GM12878 (cell line): Measurements from ENCODE around the gene SNX15. TPM values are rescaled to one million over a fixed set of nuclear protein-coding genes. Genes with fewer than 3 reads are reported as not detected.

ENCODE experiments used
- ATAC-seq: fragments of 200-7000 bp; cut with Tn5 transposase; 3 replicates; pipeline ENCODE4 v1.9.1; 2020; ENCODE audit warnings: mild to moderate bottlenecking, moderate library complexity
- BruUV-seq: library from RNA; stranded (reverse); fragments of 400-500 nt; replicated peaks from 2 replicates; lab custom pipeline; 2021; lab: Mats Ljungman, UMichigan
- CTCF ChIA-PET: fragments of 300-600 bp; sonication (Branson Sonifier 250); formaldehyde crosslinking; extraction: SDS; loops from one replicate; lab custom pipeline; 2021; ENCODE audit warnings: inconsistent platforms; lab: Yijun Ruan, JAX
- POLR2A ChIA-PET: fragments of 350-600 bp; formaldehyde crosslinking; extraction: SDS; loops from one replicate; lab custom pipeline; 2021; ENCODE audit warnings: inconsistent platforms; lab: Charles Lee
- RAD21 ChIA-PET: fragments of 300-600 bp; sonication (Branson Sonifier 250); formaldehyde crosslinking; loops from one replicate; lab custom pipeline; 2023; ENCODE audit warnings: antibody characterized with exemption; ENCODE audit not compliant: unreplicated experiment; lab: Charles Lee
- SMC1A ChIA-PET: fragments of 300-600 bp; sonication (Branson Sonifier 250); formaldehyde crosslinking; loops from one replicate; lab custom pipeline; 2023; ENCODE audit not compliant: unreplicated experiment, uncharacterized antibody; lab: Charles Lee
- DNase-seq: peaks from one replicate; pipeline ENCODE4 v3.0.0-alpha.2; 2011; ENCODE audit warnings: low read depth, low spot score
- FAIRE-seq: peaks from 3 replicates; lab custom pipeline; 2011; peaks lifted over from hg19 to GRCh38; lab: Jason Lieb, UNC
- H2AFZ ChIP-seq: 2 replicates; pipeline ENCODE4 v1.6.0; 2011; ENCODE audit warnings: low read depth, low read length, control low read depth; ENCODE audit not compliant: control insufficient read depth
- H3K27ac ChIP-seq: 2 replicates; pipeline ENCODE4 v1.5.1; 2011; ENCODE audit warnings: control low read depth; ENCODE audit not compliant: control insufficient read depth, insufficient read depth
- H3K27me3 ChIP-seq, 2 experiments: replicated peaks in 1 of 2; 2 replicates each; pipeline versions ENCODE4 v1.6.0 to v1.6.1; 2011; ENCODE audit warnings: low read length in 1 of 2; ENCODE audit not compliant: control insufficient read depth in 2 of 2, insufficient read depth in 2 of 2
- H3K36me3 ChIP-seq, 2 experiments: 2 replicates each; pipeline ENCODE4 v1.5.1; 2011; ENCODE audit warnings: low read length in 1 of 2; ENCODE audit not compliant: control insufficient read depth in 2 of 2, insufficient read depth in 2 of 2
- H3K4me1 ChIP-seq: 2 replicates; pipeline ENCODE4 v1.6.1; 2011; ENCODE audit warnings: mild to moderate bottlenecking, low read length, moderate library complexity, mixed read lengths; ENCODE audit not compliant: control insufficient read depth, insufficient read depth
- H3K4me2 ChIP-seq: 2 replicates; pipeline ENCODE4 v1.6.0; 2011; ENCODE audit warnings: control low read depth; ENCODE audit not compliant: control insufficient read depth, insufficient read depth
- H3K4me3 ChIP-seq: fragments of 200-600 bp; sonication (generic); 2 replicates; pipeline ENCODE4 v1.5.1; 2016
- H3K79me2 ChIP-seq: 2 replicates; pipeline ENCODE4 v1.6.0; 2011; ENCODE audit warnings: low read length; ENCODE audit not compliant: control insufficient read depth, insufficient read depth
- H3K9ac ChIP-seq: 2 replicates; pipeline ENCODE4 v1.8.0; 2011; ENCODE audit warnings: low read length, control low read depth, mixed read lengths; ENCODE audit not compliant: control insufficient read depth, insufficient read depth
- H3K9me3 ChIP-seq: replicated peaks from 3 replicates; pipeline ENCODE4 v1.5.1; 2011; ENCODE audit warnings: mild to moderate bottlenecking, low read length; ENCODE audit not compliant: control insufficient read depth, insufficient read depth
- H4K20me1 ChIP-seq: 2 replicates; pipeline ENCODE4 v1.6.0; 2011; ENCODE audit not compliant: control insufficient read depth, insufficient read depth
- CHD4 ChIP-seq: fragments of 200-600 bp; sonication (generic); IDR thresholded peaks from 2 replicates; pipeline ENCODE4 v1.6.1; 2016; ENCODE audit warnings: mild to moderate bottlenecking
- NFIC ChIP-seq: IDR thresholded peaks from 2 replicates; pipeline ENCODE4 v1.6.1; 2012; ENCODE audit warnings: low read depth, mild to moderate bottlenecking, inconsistent platforms, low read length, moderate library complexity
- RAD21 ChIP-seq: IDR thresholded peaks from 2 replicates; pipeline ENCODE4 v1.6.1; 2011; ENCODE audit warnings: mild to moderate bottlenecking, low read depth, low read length, moderate library complexity; ENCODE audit not compliant: insufficient read depth
- WGBS: methylation state at CpG from one replicate; pipeline ENCODE4 v1.1.6; 2016; ENCODE audit warnings: low lambda C conversion rate; ENCODE audit not compliant: insufficient replicate concordance, insufficient coverage; ENCODE audit errors: missing lambda C conversion rate; 5-methylcytosine and 5-hydroxymethylcytosine counted together
- in situ Hi-C: fragments of 300-500 bp; cut with MboI; formaldehyde crosslinking; loops from 9 replicates; pipeline ENCODE4 v1.14.3; 2018; ENCODE audit warnings: mixed read lengths
- intact Hi-C: fragments of 100-400 bp; cut with micrococcal nuclease; formaldehyde crosslinking; loops from one replicate; pipeline ENCODE4 v1.14.2; 2022; ENCODE audit not compliant: unreplicated experiment
- polyA plus RNA-seq, 11 experiments: library from polyadenylated mRNA; depleted of rRNA in 4 of 11; unstranded in 6 of 11; stranded (reverse) in 5 of 11; fragments of >200 nt; fragmentation: Nextera tagmentation in 4 of 11; fragmentation: Illumina TruSeq in 1 of 11; extraction: Ambion mirVana in 4 of 11; extraction: Trizol in 1 of 11; gene quantifications; 1 replicate in 1 of 11; 2 replicates in 10 of 11; pipeline versions ENCODE4 v1.2.1 to v1.2.3, GENCODE V29; 2011 to 2016; ENCODE audit warnings: inconsistent platforms in 2 of 11, missing spikeins in 2 of 11, low read depth in 1 of 11
- total RNA-seq, 4 experiments: library from RNA; depleted of rRNA in 3 of 4; stranded (reverse); fragments of >200 nt in 3 of 4; fragmentation: Illumina TruSeq in 1 of 4; extraction: Trizol in 1 of 4; gene quantifications; 2 replicates each; pipeline versions ENCODE4 v1.2.1 to v1.2.3, GENCODE V29; 2013 to 2021
- TF ChIP-seq, protein P1 (sequence below): IDR thresholded peaks from 2 replicates; pipeline ENCODE4 v1.6.1; 2011; ENCODE audit warnings: low read depth, low read length, improper control_type of control experiment, borderline replicate concordance

SNX15 gene
- total and polyA plus RNA-seq, 10 of the 15 experiments (the other 5 are each of a cell fraction or from before 2014, with no cell fraction given), result 2.4 to 24.0 (median 16.1) TPM

DNA sequence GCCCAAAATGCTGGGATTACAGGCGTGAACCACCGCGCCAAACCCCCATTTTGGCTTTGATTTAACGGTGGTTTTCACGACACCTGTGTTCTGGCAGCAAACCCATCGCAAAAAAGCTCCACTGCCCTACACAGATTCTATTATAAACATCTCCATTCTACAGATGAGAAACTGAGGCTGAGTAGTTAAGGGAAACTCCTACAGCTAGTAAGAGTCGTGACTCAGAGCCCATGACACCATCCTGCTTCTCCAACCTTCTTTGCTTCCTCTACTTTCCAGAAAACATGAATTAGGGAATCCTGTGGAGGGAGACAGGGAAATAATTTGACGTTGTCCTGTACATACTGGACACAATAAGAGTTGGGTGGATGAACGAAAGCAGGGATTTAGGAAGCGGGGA, 429 bp upstream of the SNX15 start:
- TF ChIP-seq NFIC (no peak), CHD4 (0 out of 2 replicates have a peak, but pooled peaks have one; percentile 76), RAD21 (no peak)
- TF ChIP-seq, protein P1, sequence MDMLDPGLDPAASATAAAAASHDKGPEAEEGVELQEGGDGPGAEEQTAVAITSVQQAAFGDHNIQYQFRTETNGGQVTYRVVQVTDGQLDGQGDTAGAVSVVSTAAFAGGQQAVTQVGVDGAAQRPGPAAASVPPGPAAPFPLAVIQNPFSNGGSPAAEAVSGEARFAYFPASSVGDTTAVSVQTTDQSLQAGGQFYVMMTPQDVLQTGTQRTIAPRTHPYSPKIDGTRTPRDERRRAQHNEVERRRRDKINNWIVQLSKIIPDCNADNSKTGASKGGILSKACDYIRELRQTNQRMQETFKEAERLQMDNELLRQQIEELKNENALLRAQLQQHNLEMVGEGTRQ, result no peak
- H4K20me1 ChIP-seq, result no peaks in the 10 kb centered on the region; the same call in 1 of the 2 replicates
- in situ Hi-C loops (no loop called here), intact Hi-C loops (loop anchor here (2.0 kb wide), 1 partner anchor 52 kb away; no protein-coding TSS in a partner anchor)
- no peaks in the 10 kb centered on the region for H3K9me3 ChIP-seq
- DNase-seq, result no peak
- WGBS, result 70% methylated on average over 10 of the region's 10 CpGs
- ATAC-seq, result no peak; the same call in 2 of the 3 replicates
- no TSS peak for BruUV-seq
- ChIA-PET SMC1A (interaction anchor here (0.9 to 1.6 kb wide), 8 partner anchors 11 to 94 kb away, joined by 3 to 5 read pairs (median 3); partner anchors contain the start of genes BATF2 and FAU), RAD21 (interaction anchor here (0.7 to 2.9 kb wide), 3 partner anchors 12 to 95 kb away, joined by 3 to 13 read pairs (median 4); partner anchors contain the start of genes ARL2, FAU, MRPL49 and SAC3D1), CTCF (interaction anchor here (0.6 to 5.4 kb wide), 7 partner anchors 9 to 227 kb away, joined by 3 to 39 read pairs (median 3); partner anchors contain the start of genes ARL2, CAPN1 and CDCA5), POLR2A (interaction anchor here (1.6 to 2.6 kb wide), 2 partner anchors 14 to 31 kb away, joined by 3 to 8 read pairs; partner anchors contain the start of gene SAC3D1)
- peak overlapping the region; percentile 93 for H3K4me2 ChIP-seq
- H2AFZ ChIP-seq, result peak overlapping the region; percentile 97
- no peak for FAIRE-seq
- no peaks in the 10 kb centered on the region; a peak in 1 of 4 replicates for H3K36me3 ChIP-seq
- 0 out of 2 replicates have a peak overlapping the region, but pooled peaks have one; percentile 57 for H3K9ac ChIP-seq
- no peaks in the 10 kb centered on the region for H3K27me3 ChIP-seq
- H3K4me1 ChIP-seq, result peaks cover 8% of the 10 kb centered on the region; the same call in 1 of the 2 replicates
- H3K27ac ChIP-seq, result no peak overlapping the region; the same call in 1 of the 2 replicates
- H3K79me2 ChIP-seq, result peaks cover 1% of the 10 kb centered on the region; the same call in 1 of the 2 replicates
- H3K4me3 ChIP-seq, result peak overlapping the region; percentile 37; the same call in 1 of the 2 replicates
